Epidermal melanocyte (primary cell): Measurements from ENCODE around the gene SELENOT.
"Not testable (repeated sequence)": the region's sequence is repeated elsewhere in the genome, so short reads cannot be mapped to it uniquely, and the experiment has no call there.

Experiments
- DNase-seq: peaks from one replicate; pipeline ENCODE4 v3.0.0; 2011; ENCODE audit warnings: low spot score; ENCODE audit not compliant: insufficient read length

SELENOT gene

DNA sequence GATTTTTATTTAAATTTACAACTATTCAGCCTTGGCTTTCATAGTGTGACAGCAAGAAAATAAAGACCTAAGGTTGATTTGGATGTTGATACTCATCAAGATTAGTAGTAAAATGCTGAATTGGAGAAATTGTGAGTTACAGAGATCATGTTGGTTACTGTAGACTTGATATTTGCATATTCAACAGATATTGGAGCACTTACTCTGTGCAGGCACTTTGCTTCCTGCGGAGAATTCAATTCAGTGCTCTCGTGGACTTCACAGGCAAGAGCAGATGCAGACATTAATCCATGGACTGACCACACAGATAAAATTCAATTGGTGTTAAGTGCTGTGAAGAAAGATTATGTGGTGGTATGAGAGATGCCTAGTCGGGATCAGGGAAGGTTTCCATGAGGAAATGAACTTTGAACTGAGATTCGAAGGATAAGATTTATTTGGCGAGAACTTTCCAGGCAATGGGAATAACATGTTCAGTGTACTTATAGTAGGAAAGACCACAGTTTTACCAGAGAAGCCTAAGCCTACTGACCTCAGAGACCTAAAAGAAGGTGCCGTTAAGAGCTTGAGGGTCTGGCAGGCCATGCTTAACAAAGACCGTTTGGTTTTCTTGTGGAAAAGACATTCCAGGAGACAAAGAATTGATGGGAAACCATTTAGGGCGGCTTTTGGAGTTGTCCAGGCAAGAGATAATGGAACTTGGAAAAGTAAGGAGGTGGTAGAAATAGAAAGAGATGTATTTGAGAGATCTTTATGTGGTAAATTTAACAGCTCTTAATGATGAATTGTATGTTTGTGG, 4.3 kb downstream of the SELENOT start:
- DNase-seq, result no peak

DNA sequence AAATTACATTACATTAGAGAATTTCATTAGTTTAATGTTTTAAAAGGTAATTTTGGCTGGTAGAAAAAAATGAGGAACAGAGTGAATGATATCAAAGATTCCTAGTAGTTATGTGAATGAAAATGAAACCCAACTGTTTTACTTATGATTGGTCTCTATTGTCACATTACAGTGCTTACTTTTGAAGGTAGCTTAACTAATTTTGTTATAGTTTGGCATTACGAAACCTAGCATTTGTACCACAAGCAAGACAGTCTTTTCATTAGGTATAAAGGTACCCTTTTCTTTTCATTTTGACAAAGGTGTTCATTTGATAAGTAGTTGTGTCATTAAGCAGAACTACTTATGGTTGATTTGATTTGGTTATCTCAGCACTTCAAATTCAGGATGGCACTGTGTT, 6.9 kb downstream of the SELENOT start:
- DNase-seq, result no peak

GRCh38 chr3:150610785-150611184, 7.7 kb downstream of the SELENOT start:
- no peak for DNase-seq

DNA sequence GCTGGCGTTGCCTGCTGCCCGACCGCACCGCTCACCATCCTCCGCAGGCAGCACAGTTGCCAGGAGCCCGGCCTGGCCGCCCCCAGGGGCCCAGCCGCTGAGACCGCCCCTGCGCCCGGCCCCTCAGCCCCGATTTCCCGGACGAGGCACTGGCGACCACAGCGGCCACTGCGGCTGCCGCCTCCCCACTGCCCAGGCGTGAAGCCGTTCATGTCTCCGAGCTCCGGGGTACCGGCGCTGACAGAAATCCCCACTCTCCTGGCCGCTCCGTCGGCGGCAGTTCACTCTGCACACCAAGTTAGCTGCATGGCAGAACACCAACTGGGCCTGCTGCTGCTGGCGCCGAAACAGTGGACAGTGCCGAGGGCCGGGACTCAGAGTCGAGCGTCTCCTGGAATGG, 8.5 kb downstream of the SELENOT start:
- DNase-seq, result no peak

GRCh38 chr3:150612494-150612893, 9.4 kb downstream of the SELENOT start:
- DNase-seq, result no peak

- DNase-seq, result no peak
Measured at GRCh38 chr3:150613034-150613433, 9.9 kb downstream of the SELENOT start.

- DNase-seq, result no peak
Measured at GRCh38 chr3:150613709-150614480, 10.8 kb downstream of the SELENOT start.

DNA sequence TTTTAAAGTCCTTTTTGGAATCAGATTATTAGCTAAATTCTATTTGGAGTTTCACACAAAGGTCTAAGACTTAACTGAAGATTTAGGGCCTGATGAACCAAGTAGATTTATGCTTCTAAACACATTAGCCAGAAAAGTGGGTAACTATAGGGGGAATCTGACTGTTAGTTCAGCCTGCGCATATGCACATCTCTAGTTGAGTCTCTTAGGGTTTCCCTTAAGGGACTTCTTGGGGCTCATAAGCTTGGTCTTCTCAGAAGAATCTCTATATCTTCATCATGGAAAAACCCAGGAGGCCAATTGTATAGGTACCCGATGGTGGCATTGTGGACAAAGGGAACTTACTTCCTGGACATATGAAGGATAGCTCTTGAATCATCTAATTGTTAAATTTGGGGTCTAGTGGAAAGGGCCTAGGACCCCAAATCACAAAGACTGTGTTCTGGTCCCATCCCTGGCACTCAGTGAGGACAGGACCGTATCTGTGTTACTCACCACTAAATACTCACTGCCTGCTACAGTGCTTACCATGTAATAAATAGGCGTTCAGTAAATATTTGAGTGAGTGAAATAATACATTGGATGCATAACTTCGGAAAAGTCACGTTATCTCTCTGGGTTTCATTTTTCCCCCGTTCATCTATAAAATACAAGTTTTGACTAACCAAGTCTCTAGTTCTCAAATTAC, 17.0 kb downstream of the SELENOT start:
- DNase-seq, result no peak

GRCh38 chr3:150622955-150623354, 19.8 kb downstream of the SELENOT start:
- DNase-seq, result not testable (repeated sequence)

- no peak for DNase-seq
Measured at GRCh38 chr3:150623945-150624344, 20.8 kb downstream of the SELENOT start.

- no peak for DNase-seq
Measured at GRCh38 chr3:150626148-150626930, 23.2 kb downstream of the SELENOT start.

DNA sequence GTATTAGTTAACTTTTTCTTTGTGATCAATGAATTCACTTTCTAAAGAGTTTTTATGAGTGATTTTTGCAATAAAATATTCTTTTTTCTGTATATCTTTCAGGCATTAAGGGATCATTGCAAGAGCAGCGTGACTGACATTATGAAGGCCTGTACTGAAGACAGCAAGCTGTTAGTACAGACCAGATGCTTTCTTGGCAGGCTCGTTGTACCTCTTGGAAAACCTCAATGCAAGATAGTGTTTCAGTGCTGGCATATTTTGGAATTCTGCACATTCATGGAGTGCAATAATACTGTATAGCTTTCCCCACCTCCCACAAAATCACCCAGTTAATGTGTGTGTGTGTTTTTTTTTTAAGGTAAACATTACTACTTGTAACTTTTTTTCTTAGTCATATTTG, 24.4 kb downstream of the SELENOT start:
- no peak for DNase-seq

DNA sequence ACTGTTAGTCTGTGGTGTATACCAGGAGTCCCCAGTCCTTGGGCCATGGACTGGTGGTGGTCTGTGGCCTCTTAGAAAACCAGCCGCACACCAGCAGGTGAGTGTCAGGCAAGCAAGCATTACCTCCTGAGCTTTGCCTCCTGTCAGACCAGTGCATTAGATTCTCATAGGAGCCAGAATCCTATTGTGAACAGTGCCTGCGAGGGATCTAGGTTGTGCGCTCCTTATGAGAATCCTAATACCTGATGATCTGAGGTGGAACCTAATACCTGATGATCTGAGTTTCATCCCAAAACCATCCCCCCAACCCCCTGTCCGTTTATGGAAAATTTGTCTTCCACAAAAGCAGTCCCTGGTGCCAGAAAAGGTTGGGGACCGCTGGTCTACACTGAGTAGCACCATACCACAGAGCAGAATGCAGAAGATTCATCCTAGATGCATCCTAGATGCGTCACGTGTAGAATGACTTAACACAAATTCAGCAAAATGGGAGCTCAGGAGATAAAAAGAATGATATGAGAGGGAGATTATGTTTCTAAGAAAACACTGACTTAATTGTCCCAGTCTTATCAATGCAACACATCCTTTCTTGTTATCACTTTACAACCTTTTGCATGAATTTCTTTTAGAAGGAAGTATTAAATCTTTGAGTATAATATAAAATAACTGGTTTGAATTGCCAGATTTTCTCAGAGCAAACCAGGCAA, 28.5 kb downstream of the SELENOT start:
- DNase-seq, result no peak

DNA sequence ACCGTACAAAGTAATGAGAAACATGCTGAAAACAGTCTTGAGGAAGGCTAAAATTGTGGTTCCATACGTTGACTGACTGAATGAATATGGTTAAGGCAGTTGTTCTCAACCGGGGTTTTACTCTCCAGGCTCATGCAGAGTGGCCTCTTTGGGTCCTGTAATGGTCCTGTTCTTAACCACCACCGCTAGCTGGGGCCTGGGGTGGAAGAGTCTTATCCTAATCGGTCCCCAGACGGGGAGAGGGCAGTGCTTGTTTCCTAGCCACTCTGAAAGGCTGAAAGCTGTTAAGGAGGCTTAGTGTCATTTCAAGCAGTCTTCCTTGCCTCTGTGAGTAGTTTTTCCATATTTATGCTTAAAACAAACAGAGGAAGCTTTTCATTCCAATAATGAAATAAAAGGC, 32.0 kb downstream of the SELENOT start:
- DNase-seq, result no peak

DNA sequence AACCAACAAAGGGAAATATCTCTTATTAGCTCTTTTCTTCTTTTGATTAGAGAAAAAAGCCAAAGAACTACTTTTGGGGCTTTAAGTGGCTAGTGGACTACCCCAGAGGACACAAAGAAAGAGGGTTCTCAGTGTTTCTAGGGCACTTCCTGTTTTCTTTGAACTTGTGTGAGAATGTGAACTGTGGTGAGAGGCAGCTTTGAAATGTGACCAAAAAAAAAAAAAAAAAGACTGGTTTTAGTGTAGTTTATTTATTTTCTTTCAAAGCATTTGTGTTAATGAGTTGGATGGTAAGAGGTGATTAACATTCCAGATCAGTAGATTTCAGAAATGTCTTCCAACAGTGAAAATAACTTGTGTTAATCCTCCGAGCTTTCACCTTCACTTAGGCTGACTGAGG, 32.4 kb downstream of the SELENOT start:
- DNase-seq, result no peak

DNA sequence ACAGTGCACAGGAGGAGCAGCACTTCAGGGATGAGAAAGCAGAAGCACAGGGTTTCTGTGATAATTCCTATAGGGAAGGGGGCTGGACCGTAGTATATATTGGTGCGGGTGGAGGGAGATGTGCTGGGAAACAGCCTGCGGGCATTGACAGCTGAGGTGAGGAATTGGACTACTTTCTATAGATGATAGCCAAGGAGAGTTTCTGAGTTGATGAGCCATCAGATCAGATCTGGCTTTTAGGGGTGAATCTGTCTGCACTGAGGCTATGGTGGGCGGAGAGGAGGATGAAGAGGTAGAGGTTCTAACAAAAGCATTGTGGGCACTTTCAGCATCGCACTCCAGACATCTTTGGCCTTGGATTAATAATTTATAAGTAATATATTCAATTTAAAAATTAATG, 33.1 kb downstream of the SELENOT start:
- DNase-seq, result no peak

- DNase-seq, result no peak
Measured at GRCh38 chr3:150639262-150639661, 36.1 kb downstream of the SELENOT start.

- no peak for DNase-seq
Measured at GRCh38 chr3:150640256-150640655, 37.1 kb downstream of the SELENOT start.

DNA sequence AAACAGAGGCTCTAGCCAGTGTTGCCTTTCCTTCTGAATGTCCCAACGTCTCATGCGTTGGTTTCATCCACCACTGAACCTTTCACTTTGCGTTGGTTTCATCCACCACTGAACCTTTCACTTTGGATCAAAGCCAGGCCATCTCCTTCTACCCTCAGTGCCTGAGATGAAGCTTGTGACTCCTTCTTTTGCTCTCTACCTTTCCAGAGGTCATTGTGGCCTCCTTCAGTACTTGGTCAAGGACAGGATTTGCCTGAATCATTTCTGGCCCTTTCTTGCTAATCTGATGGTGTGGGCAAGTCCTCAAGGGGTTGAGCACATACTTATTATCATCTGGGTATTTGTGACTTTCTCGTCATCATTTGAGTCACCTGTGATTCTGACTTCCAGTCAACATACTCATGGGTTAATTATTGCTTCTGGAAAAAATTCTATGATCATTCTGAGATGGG, 50.0 kb downstream of the SELENOT start:
- DNase-seq, result no peak

GRCh38 chr3:150656316-150656715, 53.2 kb downstream of the SELENOT start:
- DNase-seq, result no peak
